ENCODE measurements around the gene ASTN1.

ASTN1 gene

GRCh38 chr1:176923283-176923682 lies 241.2 kb downstream of the ASTN1 start:
- no peak for DNase-seq

GRCh38 chr1:176919386-176920378 lies 244.8 kb downstream of the ASTN1 start:
- DNase-seq: no peak

DNA sequence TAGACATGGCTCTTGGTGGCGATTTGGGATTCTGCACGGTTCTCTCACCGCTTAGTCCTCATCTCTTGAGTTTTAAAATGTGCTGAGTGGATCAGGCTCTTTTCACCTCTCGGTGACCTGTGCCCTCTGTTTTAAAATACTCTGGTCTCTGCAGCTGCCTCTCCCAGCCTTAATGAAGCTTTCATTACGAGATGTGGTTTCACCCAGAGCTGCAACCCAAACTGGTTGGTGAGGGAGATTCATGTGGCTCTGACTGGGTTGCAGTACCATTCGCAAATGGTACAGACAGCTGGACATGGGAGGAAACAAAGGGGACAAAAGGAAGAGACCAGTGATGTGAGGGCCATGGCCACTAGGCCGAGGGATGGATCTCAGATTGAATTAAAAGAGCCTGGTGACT lies 258.9 kb downstream of the ASTN1 start:
- no peak for DNase-seq

- no peak for DNase-seq
These were observed 260.3 kb downstream of the ASTN1 start for GRCh38 chr1:176904057-176904751.

DNA sequence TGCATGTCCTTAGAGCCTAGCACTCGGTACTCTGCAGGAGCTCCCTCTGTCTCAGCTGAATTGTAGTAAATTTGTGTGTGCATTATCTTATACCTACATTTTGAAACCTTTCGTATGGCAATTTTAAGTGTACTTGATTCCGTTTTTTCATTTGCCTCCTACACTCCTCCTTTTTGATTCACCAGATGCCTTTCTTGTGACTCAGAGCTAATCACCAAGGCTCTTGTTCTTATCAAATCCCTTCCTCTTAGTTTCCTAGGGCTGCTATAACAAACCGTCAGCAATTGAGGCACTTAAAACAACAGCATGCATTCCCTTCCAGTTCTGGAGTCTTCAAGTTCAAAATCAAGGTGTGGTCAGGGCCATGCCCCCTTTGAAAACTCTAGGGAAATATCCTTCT lies 261.0 kb downstream of the ASTN1 start:
- DNase-seq: peak; percentile 24

DNA sequence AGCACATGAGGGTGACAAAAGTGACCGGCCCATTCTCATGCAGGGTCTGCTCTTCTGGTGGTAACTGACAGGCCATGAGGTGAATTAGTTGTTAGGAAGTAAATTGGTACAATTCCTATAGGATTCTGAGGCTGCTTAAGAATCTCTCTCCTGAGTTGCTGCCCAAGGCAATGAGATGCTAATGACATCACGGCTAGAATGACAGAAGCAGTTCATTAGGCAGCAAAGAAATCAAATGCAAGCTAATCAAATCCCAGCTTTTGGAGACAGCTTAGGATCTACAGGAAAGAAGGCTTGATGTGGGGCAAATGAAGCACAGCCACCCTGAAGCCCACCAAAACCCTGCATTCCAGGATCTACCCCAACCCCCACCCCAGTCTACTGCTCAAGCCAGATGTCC lies 265.2 kb downstream of the ASTN1 start:
- DNase-seq: no peak

DNA sequence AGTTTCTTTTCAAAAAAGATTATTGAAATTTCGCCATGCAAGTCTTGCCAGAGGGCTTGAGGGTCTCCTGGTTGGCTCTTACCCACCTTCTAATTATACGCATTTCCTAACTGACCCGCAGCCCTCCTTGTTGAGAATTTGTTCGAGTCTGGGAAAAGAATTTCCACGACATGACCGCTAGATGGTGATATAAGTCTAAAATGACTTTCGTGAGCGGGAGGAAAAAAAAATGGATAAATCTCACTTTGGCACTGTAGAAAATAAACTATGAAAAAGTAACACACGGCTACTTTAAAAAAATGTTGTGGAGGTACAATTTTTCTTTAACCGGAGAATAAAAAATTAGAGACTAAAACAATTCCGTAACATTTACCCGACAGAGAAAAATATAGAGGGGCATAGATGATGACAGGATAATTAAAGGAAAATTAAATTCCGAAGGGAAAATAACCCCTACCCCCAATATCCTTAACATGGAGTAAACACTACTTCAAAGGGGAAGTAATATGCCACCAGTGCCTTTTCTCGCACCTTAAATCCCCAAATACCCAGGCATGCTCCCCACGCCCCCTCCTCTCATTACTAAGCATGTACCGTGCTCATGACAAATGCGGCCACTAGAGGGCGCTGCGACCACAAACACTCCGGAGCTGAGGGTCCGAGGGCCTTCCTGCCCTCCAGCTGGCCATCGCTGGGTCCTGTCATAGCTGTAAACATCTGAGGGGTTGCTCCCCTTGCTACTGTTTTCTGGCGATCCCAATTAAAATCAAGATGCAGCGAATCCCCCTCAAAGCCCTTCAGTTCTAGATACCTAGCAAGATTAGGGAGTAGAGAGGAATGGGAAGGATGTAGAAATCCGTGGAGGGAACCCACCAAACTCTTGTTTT lies 266.9 kb downstream of the ASTN1 start:
- DNase-seq: peak; percentile 64

- no peak for DNase-seq
These were observed 268.3 kb downstream of the ASTN1 start for GRCh38 chr1:176896216-176896615.

DNA sequence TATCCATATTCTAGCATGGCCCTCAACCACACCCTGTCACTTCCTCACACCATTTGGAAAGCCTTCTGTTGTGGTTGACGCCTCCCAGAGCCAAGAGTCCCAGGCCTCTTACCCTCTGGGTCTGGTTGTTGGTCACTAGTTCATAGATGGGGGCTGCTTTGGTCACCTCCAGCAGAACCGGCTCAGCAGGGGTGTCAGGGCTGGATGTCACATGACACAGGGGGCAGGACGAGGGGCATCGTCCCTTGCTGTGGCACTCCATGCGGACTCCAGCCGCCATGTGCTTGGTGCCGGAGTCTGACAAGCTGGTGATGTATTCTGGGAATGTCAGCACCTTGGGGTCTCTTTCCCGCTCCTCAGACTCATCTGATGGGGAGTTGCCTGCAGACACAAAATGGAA lies 270.1 kb downstream of the ASTN1 start:
- DNase-seq: no peak

GRCh38 chr1:176893625-176894352 lies 270.7 kb downstream of the ASTN1 start:
- DNase-seq: no peak

DNA sequence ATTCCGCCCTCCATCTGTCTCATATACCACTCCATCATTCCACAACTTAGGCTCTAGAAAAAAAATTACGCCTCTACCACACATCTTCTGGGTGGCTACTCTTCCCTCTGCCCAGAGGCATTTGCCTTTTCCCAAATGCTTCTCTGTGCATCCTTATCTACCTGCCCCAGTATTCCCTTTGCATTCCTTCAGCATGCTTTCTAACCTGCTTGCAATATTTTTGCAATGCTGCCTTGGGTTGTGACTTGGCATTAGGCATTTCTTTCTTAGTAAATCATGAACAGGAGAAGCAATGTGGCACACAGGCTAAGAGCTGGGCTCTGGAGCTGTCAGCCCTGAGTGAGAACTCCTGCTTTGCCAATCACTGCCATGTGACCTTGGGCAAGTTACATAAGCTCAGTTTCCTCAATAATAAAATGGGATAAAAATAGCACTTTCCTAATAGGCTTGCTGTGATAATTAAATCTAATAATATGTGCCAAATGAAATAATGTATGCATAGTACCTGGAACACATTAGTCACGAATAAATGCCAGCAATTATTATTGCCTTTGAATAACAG lies 276.0 kb downstream of the ASTN1 start:
- no peak for DNase-seq

GRCh38 chr1:176885751-176886150 lies 278.8 kb downstream of the ASTN1 start:
- DNase-seq: no peak

DNA sequence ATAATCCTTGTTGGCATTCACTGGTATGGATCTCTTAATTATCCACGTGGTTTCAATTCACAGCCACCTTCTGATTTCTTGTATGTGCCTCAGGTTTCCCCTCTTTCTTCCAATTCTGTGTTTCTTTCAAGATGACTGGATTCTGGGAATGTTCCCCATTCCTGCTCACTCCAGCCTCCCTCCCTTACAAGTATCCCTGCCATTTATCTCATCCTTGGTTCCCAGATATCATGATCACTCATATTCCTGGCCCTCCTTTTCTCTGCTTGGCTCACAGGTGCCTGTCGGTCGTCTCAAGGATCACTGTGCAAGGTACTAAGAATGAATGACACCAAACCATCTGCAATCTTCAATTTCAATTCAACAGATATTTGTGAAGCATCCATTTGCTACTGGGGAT lies 279.2 kb downstream of the ASTN1 start:
- no peak for DNase-seq

GRCh38 chr1:176884911-176885310 lies 279.6 kb downstream of the ASTN1 start:
- no peak for DNase-seq

DNA sequence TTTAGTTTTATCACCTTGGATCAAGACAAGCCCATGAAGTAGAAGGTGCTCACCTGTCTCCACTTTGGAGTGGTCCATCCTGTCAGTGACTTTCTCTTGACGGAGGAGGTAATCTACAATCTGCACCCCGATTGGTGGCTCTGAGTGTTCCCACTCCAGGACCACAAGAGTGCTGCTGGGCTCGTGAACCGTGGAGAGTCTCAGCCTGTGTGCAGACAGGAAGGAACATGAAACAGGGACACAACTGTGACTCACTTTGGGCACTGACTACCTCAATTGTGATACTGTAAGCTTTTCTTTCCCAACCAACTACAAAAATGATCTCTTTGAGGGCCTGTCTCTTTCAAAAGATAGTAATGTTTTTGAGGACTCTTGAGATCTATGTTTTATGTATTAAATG lies 280.2 kb downstream of the ASTN1 start:
- DNase-seq: no peak

GRCh38 chr1:176880955-176881595 lies 283.4 kb downstream of the ASTN1 start:
- peak; percentile 72 for DNase-seq

DNA sequence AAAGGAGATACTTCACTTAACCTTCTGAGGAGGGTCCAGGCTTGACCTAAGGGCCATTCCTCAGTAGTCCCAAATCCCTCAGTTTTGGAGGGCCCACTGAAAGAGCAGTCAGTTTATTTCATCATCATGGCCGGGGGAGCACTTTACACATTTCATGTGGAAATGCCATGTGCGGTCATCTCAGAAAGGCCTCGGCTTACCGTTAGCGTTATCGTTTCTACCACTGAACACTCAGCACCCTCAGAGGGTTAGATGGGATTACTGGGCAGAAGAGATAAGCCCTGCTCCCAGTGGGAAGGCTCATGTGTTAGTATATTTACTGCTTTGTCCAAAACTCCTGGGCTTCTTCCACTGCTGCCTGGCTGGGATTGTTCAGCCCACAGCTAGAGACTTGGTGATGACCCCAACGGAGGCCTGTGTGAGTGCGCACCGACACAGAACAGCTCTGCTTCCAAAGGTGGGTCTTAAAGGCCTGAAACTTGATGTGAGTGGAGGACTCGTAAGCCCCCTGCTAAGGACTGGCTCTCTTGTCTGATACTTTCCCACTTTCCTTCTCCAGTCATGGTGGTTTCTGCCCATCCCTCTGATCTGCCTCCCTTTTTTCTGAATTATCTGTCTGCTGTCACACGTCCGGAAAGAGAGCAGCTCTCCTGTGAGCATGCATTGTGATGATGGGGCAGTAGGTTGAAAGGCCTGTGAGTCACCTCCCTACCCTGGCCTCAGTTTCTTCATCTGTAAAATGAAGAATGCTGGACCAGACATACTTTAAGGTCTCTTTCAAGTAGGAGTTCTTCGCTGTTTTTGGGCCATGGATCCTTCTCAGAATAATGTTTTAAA lies 284.5 kb downstream of the ASTN1 start:
- DNase-seq: no peak

DNA sequence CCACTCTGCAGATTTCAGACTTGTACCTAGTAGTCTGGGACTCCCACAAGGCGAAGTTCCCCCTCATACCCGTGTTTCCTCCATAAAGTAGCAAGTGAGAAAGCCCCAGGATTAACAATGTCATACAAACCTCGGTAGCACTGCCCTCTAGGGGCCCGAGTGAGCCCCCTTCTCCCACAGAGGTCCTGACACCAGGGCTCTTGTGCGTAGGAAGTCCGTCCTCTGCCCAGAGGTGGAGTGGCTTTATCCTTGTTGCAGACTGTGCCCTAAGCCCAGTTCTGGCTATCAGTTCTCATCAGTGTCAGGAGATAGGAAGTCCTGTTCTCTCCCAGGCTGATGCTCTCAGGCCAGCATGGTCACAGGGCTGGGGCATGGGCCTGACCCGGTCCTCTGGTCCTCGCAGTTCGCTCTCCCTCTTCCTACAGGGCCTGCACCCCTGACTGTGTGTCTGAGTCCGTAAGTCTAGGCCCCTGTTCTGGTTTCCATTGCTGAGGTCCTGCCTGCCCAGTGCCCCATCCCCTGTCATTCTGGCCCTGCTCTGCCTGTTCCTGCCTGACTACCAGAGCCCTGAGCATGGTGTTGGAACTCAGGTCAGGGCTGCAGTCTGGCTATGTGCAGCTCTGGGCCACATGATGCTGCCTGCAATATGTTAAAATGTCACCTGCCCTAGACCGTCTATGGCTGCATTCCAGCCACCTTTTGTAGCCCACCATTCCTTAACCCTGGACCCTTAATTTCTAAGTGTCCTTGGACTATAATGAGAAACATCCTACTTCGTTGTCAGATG lies 285.6 kb downstream of the ASTN1 start:
- DNase-seq: no peak

DNA sequence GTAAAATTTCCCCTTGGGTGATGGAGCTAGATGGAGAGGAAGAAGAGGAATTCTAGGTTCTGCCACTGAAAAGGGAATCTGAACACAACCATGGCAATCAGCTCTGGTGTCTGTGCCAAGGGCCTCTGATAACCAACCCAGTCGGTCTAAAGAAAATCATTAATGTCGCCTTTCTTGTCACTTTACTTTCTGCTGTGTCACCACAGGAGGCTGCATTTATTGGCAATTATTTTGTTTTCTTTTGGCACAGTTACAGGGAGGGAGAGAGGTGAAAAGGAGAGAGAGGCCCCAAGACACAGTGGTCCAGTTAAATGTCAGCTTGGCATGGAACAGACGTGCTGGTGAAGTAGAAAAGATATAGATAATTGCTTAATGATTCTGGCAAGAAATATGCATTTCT lies 287.0 kb downstream of the ASTN1 start:
- no peak for DNase-seq
